Measurements from ENCODE around the gene ARHGAP22.

ARHGAP22 gene

GRCh38 chr10:48412081-48412480 is 192.8 kb downstream of the ARHGAP22 start:
- no peak for DNase-seq

GRCh38 chr10:48411510-48411909 is 193.4 kb downstream of the ARHGAP22 start:
- no peak for DNase-seq

GRCh38 chr10:48410503-48410902 is 194.4 kb downstream of the ARHGAP22 start:
- no peak for DNase-seq

GRCh38 chr10:48406658-48407057 is 198.2 kb downstream of the ARHGAP22 start:
- DNase-seq, result no peak

- peak; percentile 79 for DNase-seq
These were observed 198.7 kb downstream of the ARHGAP22 start for GRCh38 chr10:48406204-48406603.

GRCh38 chr10:48404646-48405045 is 200.2 kb downstream of the ARHGAP22 start:
- no peak for DNase-seq

GRCh38 chr10:48400850-48401220 is 204.0 kb downstream of the ARHGAP22 start:
- no peak for DNase-seq

- DNase-seq, result peak; percentile 35
These were observed 204.6 kb downstream of the ARHGAP22 start for GRCh38 chr10:48400129-48400849.

- DNase-seq, result no peak
These were observed 205.3 kb downstream of the ARHGAP22 start for GRCh38 chr10:48399551-48399950.

- DNase-seq, result no peak
These were observed 205.8 kb downstream of the ARHGAP22 start for GRCh38 chr10:48399056-48399541.

- DNase-seq, result no peak
These were observed 206.6 kb downstream of the ARHGAP22 start for GRCh38 chr10:48398261-48398660.
